Activated CD4-positive, alpha-beta T cell treated with anti-CD3 and anti-CD28 coated beads, Interleukin-2, amount 10 ng/mL, durations not matched to agents 24 days and 14 days (primary cell): ENCODE measurements around the gene DNM2. TPM values are rescaled to one million over a fixed set of nuclear protein-coding genes. Genes with fewer than 3 reads are reported as not detected.
A peak's percentile ranks its signal among the peaks of the same experiment; 100 is the strongest.

ENCODE experiments used
- DNase-seq: peaks from one replicate; pipeline ENCODE4 v3.0.0; 2022
- H3K27ac Mint-ChIP-seq: one replicate; pipeline ENCODE4 v1.8.0; 2022; ENCODE audit warnings: mild to moderate bottlenecking, mixed read lengths
- H3K27me3 Mint-ChIP-seq: one replicate; pipeline ENCODE4 v1.8.0; 2022; ENCODE audit warnings: mixed read lengths
- H3K36me3 Mint-ChIP-seq: one replicate; pipeline ENCODE4 v1.8.0; 2022; ENCODE audit warnings: low read depth, mild to moderate bottlenecking, mixed read lengths
- H3K4me1 Mint-ChIP-seq: one replicate; pipeline ENCODE4 v1.8.0; 2021; ENCODE audit warnings: mixed read lengths
- H3K4me3 Mint-ChIP-seq: one replicate; pipeline ENCODE4 v1.8.0; 2022; ENCODE audit warnings: mild to moderate bottlenecking, moderate library complexity, mixed read lengths
- H3K9me3 Mint-ChIP-seq: one replicate; pipeline ENCODE4 v1.8.0; 2021; ENCODE audit warnings: mixed read lengths
- intact Hi-C: fragments of 100-400 bp; cut with micrococcal nuclease; formaldehyde crosslinking; loops from one replicate; pipeline ENCODE4 v1.15.1; 2023
- total RNA-seq: library from RNA; stranded (reverse); gene quantifications from 2 replicates; pipeline ENCODE4 v1.2.3, GENCODE V29; 2022

The DNM2 gene
- total RNA-seq, 1 donor from 2014 or later = 211 TPM

GRCh38 chr19:10769533-10770491 lies 51.9 kb downstream of the DNM2 start:
- DNase-seq = peak; percentile 69
- peaks cover 35% of the 10 kb centered on the region for H3K4me1 Mint-ChIP-seq
- peaks cover 27% of the 10 kb centered on the region for H3K36me3 Mint-ChIP-seq
- no peak overlapping the region for H3K4me3 Mint-ChIP-seq
- H3K9me3 Mint-ChIP-seq = no peaks in the 10 kb centered on the region
- intact Hi-C loops = no loop called here
- H3K27ac Mint-ChIP-seq = peak overlapping the region; percentile 62
- H3K27me3 Mint-ChIP-seq = no peaks in the 10 kb centered on the region

DNA sequence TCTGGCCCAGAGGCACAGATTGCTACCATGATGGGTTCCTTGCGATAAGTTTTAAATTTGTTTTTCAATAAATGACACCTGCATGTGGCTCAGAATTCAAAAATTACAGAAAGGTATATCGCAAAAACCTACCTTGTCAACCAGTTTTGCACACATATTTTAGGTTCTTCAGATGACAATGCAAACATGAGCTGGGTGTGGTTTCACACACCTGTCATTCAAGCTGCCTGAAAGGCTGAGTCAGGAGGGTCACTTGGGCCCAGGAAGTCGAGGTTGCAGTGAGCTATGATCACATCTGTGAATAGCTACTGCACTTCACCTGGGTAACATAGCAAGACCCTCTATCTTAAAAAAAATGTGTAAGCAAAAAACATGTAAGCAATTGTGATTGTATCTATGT lies 56.1 kb downstream of the DNM2 start:
- DNase-seq = peak; percentile 68
- intact Hi-C loops = no loop called here
- Mint-ChIP-seq H3K4me3 (no peak overlapping the region), H3K36me3 (peaks cover 47% of the 10 kb centered on the region), H3K27ac (no peak overlapping the region), H3K9me3 (no peaks in the 10 kb centered on the region), H3K4me1 (peaks cover 22% of the 10 kb centered on the region), H3K27me3 (no peaks in the 10 kb centered on the region)

GRCh38 chr19:10774893-10775292 lies 57.0 kb downstream of the DNM2 start:
- Mint-ChIP-seq H3K27ac (no peak overlapping the region), H3K4me3 (no peak overlapping the region), H3K4me1 (peaks cover 18% of the 10 kb centered on the region), H3K36me3 (peaks cover 48% of the 10 kb centered on the region), H3K9me3 (no peaks in the 10 kb centered on the region), H3K27me3 (no peaks in the 10 kb centered on the region)
- intact Hi-C loops = no loop called here
- DNase-seq = no peak

GRCh38 chr19:10776900-10777650 lies 59.2 kb downstream of the DNM2 start:
- no peaks in the 10 kb centered on the region for H3K27me3 Mint-ChIP-seq
- intact Hi-C loops = no loop called here
- no peaks in the 10 kb centered on the region for H3K9me3 Mint-ChIP-seq
- H3K4me1 Mint-ChIP-seq = peaks cover 19% of the 10 kb centered on the region
- no peak for DNase-seq
- peaks cover 57% of the 10 kb centered on the region for H3K36me3 Mint-ChIP-seq
- no peak overlapping the region for H3K4me3 Mint-ChIP-seq
- H3K27ac Mint-ChIP-seq = peak overlapping the region; percentile 49

DNA sequence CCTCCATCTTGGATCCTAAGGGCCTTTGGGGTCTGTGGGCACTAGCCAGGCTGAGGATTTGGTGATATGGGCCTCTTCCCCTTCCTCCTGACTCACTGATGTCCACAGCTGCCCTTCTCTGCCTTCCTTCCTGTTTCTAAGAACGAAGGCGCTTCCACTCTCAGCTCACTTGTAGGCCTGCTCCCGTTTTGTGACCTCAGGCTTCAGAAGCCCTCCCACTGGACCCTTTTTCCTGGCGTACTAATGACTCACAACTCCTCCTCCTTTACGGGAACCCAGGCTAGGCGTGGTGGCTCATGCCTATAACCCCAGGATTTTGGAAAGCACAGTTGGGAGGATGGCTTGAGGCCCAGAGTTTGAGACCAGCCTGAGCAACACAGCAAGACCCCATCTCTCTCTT lies 62.5 kb downstream of the DNM2 start:
- no peaks in the 10 kb centered on the region for H3K27me3 Mint-ChIP-seq
- intact Hi-C loops = no loop called here
- DNase-seq = no peak
- peak overlapping the region; percentile 62 for H3K27ac Mint-ChIP-seq
- peak overlapping the region; percentile 28 for H3K4me3 Mint-ChIP-seq
- H3K36me3 Mint-ChIP-seq = peaks cover 59% of the 10 kb centered on the region
- peaks cover 13% of the 10 kb centered on the region for H3K4me1 Mint-ChIP-seq
- H3K9me3 Mint-ChIP-seq = no peaks in the 10 kb centered on the region

GRCh38 chr19:10782795-10783194 lies 64.9 kb downstream of the DNM2 start:
- Mint-ChIP-seq H3K27ac (peak overlapping the region; percentile 3), H3K4me1 (peaks cover 9% of the 10 kb centered on the region), H3K27me3 (no peaks in the 10 kb centered on the region), H3K36me3 (peaks cover 62% of the 10 kb centered on the region), H3K9me3 (no peaks in the 10 kb centered on the region), H3K4me3 (no peak overlapping the region)
- DNase-seq = no peak
- intact Hi-C loops = no loop called here

DNA sequence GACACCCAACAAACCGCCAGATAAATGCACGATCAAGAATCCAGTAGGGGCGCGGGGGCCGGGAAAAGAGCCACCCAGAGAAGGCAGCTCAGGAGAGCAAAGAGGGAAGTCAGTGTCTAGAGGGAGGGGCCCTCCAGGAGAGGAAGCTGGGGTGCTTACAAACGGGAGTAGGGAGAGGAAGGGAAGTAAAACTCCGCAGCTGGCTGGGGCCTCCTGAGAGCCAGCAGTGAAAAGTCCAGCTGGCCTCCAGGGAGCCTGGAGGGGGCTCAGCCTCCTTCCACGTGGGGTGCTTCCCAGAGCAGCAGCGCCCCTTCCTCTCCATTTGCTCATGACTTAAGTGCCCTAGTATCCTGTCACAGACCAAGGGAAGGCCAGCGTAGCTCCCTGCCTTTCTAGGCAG lies 66.4 kb downstream of the DNM2 start:
- H3K4me3 Mint-ChIP-seq = no peak overlapping the region
- intact Hi-C loops = no loop called here
- no peaks in the 10 kb centered on the region for H3K27me3 Mint-ChIP-seq
- H3K4me1 Mint-ChIP-seq = peaks cover 9% of the 10 kb centered on the region
- DNase-seq = no peak
- no peak overlapping the region for H3K27ac Mint-ChIP-seq
- H3K9me3 Mint-ChIP-seq = no peaks in the 10 kb centered on the region
- H3K36me3 Mint-ChIP-seq = peaks cover 68% of the 10 kb centered on the region

DNA sequence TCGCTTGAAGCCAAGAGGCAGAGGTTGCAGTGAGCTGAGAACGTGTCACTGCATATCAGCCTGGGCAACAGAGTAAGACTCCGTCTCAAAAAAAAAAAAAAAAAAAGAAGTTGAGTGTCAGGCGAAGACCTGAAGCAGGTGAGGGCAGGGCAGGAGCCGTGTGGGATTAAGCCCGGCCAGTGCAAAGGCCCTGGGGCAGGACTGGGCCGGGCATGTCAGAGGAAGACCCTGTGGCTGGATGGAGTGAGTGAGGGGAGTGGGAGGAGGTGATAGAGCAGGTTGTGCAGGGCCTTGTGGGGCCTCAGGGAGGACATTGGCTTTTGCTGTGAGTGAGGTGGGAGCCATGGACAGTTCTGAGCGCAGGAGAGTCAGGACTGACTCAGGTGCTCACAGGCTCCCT lies 70.3 kb downstream of the DNM2 start:
- H3K4me1 Mint-ChIP-seq = no peaks in the 10 kb centered on the region
- intact Hi-C loops = no loop called here
- H3K27ac Mint-ChIP-seq = no peak overlapping the region
- peaks cover 52% of the 10 kb centered on the region for H3K36me3 Mint-ChIP-seq
- no peak for DNase-seq
- H3K9me3 Mint-ChIP-seq = no peaks in the 10 kb centered on the region
- H3K27me3 Mint-ChIP-seq = no peaks in the 10 kb centered on the region
- no peak overlapping the region for H3K4me3 Mint-ChIP-seq

- DNase-seq = no peak
- intact Hi-C loops = loop anchor here (10.0 kb wide), 1 partner anchor 75 kb away; no protein-coding TSS in a partner anchor
- Mint-ChIP-seq H3K9me3 (no peaks in the 10 kb centered on the region), H3K27me3 (no peaks in the 10 kb centered on the region), H3K4me1 (peaks cover 9% of the 10 kb centered on the region), H3K36me3 (peaks cover 52% of the 10 kb centered on the region), H3K27ac (no peak overlapping the region), H3K4me3 (no peak overlapping the region)
These were observed 72.0 kb downstream of the DNM2 start for GRCh38 chr19:10789866-10790265.

- Mint-ChIP-seq H3K27me3 (no peaks in the 10 kb centered on the region), H3K36me3 (peaks cover 53% of the 10 kb centered on the region), H3K9me3 (no peaks in the 10 kb centered on the region), H3K4me3 (peak overlapping the region; percentile 89), H3K27ac (peak overlapping the region; percentile 99), H3K4me1 (peaks cover 41% of the 10 kb centered on the region)
- no peak for DNase-seq
- intact Hi-C loops = loop anchor here (1.0 to 10.0 kb wide), 6 partner anchors 37 to 229 kb away; partner anchors contain the start of genes CDKN2D, KRI1 and TMED1
These were observed 78.8 kb downstream of the DNM2 start for GRCh38 chr19:10796653-10797052.

- H3K4me3 Mint-ChIP-seq = peak overlapping the region; percentile 89
- no peaks in the 10 kb centered on the region for H3K9me3 Mint-ChIP-seq
- intact Hi-C loops = loop anchor here (1.0 to 10.0 kb wide), 6 partner anchors 38 to 230 kb away; partner anchors contain the start of genes CDKN2D, KRI1 and TMED1
- peak overlapping the region; percentile 99 for H3K27ac Mint-ChIP-seq
- H3K4me1 Mint-ChIP-seq = peaks cover 41% of the 10 kb centered on the region
- DNase-seq = no peak
- H3K36me3 Mint-ChIP-seq = peaks cover 53% of the 10 kb centered on the region
- H3K27me3 Mint-ChIP-seq = no peaks in the 10 kb centered on the region
These were observed 79.2 kb downstream of the DNM2 start for GRCh38 chr19:10797078-10797477.

- Mint-ChIP-seq H3K9me3 (no peaks in the 10 kb centered on the region), H3K4me3 (peak overlapping the region; percentile 89), H3K27me3 (no peaks in the 10 kb centered on the region), H3K27ac (peak overlapping the region; percentile 99), H3K4me1 (peaks cover 41% of the 10 kb centered on the region), H3K36me3 (peaks cover 54% of the 10 kb centered on the region)
- DNase-seq = peak; percentile 96
- intact Hi-C loops = loop anchor here (1.0 to 10.0 kb wide), 6 partner anchors 38 to 230 kb away; partner anchors contain the start of genes CDKN2D, KRI1 and TMED1
These were observed 79.8 kb downstream of the DNM2 start for GRCh38 chr19:10797541-10798256.

DNA sequence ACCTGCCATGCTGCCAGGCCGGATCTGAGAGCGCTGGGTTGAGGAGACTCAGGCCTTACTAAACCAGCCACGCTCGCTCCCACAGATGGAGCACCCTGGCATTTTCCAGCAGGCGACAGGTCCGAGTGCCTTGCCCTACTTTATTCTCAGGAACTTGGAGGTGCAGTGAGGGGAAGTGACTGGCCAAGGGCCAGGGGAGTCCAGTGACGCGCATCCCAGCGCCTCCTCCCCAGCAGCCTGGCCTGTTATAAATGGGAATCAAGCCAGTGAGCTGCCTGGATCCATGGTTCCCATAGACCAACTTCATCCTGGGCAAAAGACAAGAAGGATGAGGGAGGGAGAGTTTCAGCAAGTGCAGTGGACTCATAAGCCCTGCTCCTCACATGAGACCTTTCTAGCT lies 82.6 kb downstream of the DNM2 start:
- H3K36me3 Mint-ChIP-seq = peaks cover 60% of the 10 kb centered on the region

More for the DNA sequence above, 82.6 kb downstream of the DNM2 start:
- Mint-ChIP-seq H3K4me3 (no peak overlapping the region), H3K27ac (peak overlapping the region; percentile 99), H3K9me3 (no peaks in the 10 kb centered on the region), H3K27me3 (no peaks in the 10 kb centered on the region), H3K4me1 (peaks cover 30% of the 10 kb centered on the region)
- intact Hi-C loops = no loop called here
- no peak for DNase-seq
